GM19351 (cell line): ENCODE data around the gene KCNK16.

Experiments
- ATAC-seq: cut with Tn5 transposase; IDR thresholded peaks from one replicate; pipeline ENCODE4 v1.9.1; 2021; ENCODE audit warnings: mild to moderate bottlenecking, moderate library complexity; ENCODE audit not compliant: unreplicated experiment

KCNK16 gene

GRCh38 chr6:39322306-39322850 lies at the start of gene KCNK16:
KCNK16 (minus strand) TSS chr6:39322702; CDS start chr6:39322540, 162 bp downstream.
- ATAC-seq = no peak

- no peak for ATAC-seq
Measured at GRCh38 chr6:39370390-39370789, 47.9 kb upstream of the KCNK16 start.

- no peak for ATAC-seq
Measured at GRCh38 chr6:39369987-39370386, 47.5 kb upstream of the KCNK16 start.

- ATAC-seq = no peak
Measured at GRCh38 chr6:39367700-39368099, 45.2 kb upstream of the KCNK16 start.

- ATAC-seq = no peak
Measured at GRCh38 chr6:39366931-39367618, 44.6 kb upstream of the KCNK16 start.

- no peak for ATAC-seq
Measured at GRCh38 chr6:39365281-39366074, 43.0 kb upstream of the KCNK16 start.

- ATAC-seq = no peak
Measured at GRCh38 chr6:39363280-39363679, 40.8 kb upstream of the KCNK16 start.

GRCh38 chr6:39362487-39362865 lies 40.0 kb upstream of the KCNK16 start:
- no peak for ATAC-seq

- peak; percentile 75 for ATAC-seq
Measured at GRCh38 chr6:39361657-39362486, 39.4 kb upstream of the KCNK16 start.

- ATAC-seq = no peak
Measured at GRCh38 chr6:39360378-39360777, 37.9 kb upstream of the KCNK16 start.

GRCh38 chr6:39357998-39358686 lies 35.6 kb upstream of the KCNK16 start:
- ATAC-seq = no peak

GRCh38 chr6:39353698-39354315 lies 31.3 kb upstream of the KCNK16 start:
- no peak for ATAC-seq

- ATAC-seq = no peak
Measured at GRCh38 chr6:39350723-39351505, 28.4 kb upstream of the KCNK16 start.

- no peak for ATAC-seq
Measured at GRCh38 chr6:39348740-39349139, 26.2 kb upstream of the KCNK16 start.

GRCh38 chr6:39347906-39348585 lies 25.5 kb upstream of the KCNK16 start:
- peak; percentile 70 for ATAC-seq

- no peak for ATAC-seq
Measured at GRCh38 chr6:39347206-39347605, 24.7 kb upstream of the KCNK16 start.

- ATAC-seq = no peak
Measured at GRCh38 chr6:39344821-39345280, 22.3 kb upstream of the KCNK16 start.

- ATAC-seq = no peak
Measured at GRCh38 chr6:39343396-39343870, 20.9 kb upstream of the KCNK16 start.
